Erythroblast (primary cell): ENCODE data around the gene LRFN5.

Experiments
- GATA1 ChIP-seq: IDR thresholded peaks from 2 replicates; pipeline ENCODE4 v1.6.1; 2011; ENCODE audit warnings: low read depth, mild to moderate bottlenecking, control low read depth, low read length, moderate library complexity
- POLR2A ChIP-seq: IDR thresholded peaks from 2 replicates; pipeline ENCODE4 v1.6.1; 2011; ENCODE audit warnings: mild to moderate bottlenecking, low read length

DNA sequence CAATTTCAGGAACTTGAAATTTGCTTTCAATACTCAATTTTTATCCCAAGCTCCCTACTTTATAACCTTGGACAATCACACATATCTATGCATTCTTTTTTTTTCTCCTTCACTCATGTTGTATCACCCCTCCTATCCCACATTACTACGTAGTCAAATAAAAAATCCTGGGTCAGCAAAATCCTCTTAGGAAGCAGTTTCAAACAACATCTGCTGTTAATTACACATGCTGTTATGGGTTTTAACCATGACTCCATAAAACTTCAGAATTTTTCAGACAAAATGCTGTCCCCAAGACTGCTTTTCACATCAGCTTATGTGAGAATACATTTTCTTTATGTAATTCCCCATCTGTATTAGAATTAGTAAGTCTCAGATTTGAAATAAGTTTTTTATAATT is 61.7 kb downstream of the LRFN5 start:
- TF ChIP-seq POLR2A, result no peak
- no peak for TF ChIP-seq GATA1
